Naive thymus-derived CD4-positive, alpha-beta T cell (primary cell): ENCODE data around the gene LMAN1L. TPM values are rescaled to one million over a fixed set of nuclear protein-coding genes. Genes with fewer than 3 reads are reported as not detected.

Experiments
- ATAC-seq: fragments of 150-1000 bp; cut with Tn5 transposase; 2 replicates; pipeline ENCODE4 v1.10.0; 2021; ENCODE audit warnings: mild to moderate bottlenecking, moderate library complexity
- CTCF ChIA-PET: fragments of 350-600 bp; sonication (Branson Sonifier 250); formaldehyde crosslinking; loops from one replicate; lab custom pipeline; 2021; ENCODE audit warnings: antibody characterized with exemption; lab: Charles Lee
- POLR2A ChIA-PET: fragments of 350-600 bp; sonication (Branson Sonifier 250); formaldehyde crosslinking; loops from one replicate; lab custom pipeline; 2021; ENCODE audit warnings: antibody characterized with exemption, inconsistent platforms; lab: Charles Lee
- DNase-seq, 9 donors: peaks; one replicate each; pipeline versions ENCODE4 v3.0.0 to v3.0.0-alpha.2; 2020 to 2022; ENCODE audit warnings: mixed read lengths in 1 of 9
- H3K27ac ChIP-seq: one replicate; pipeline ENCODE4 v1.7.0; 2013; ENCODE audit warnings: mild to moderate bottlenecking, low read depth, low read length, moderate library complexity
- H3K27me3 ChIP-seq, 2 donors: one replicate each; pipeline ENCODE4 v1.7.0; 2013; ENCODE audit warnings: low read length in 2 of 2, mild to moderate bottlenecking in 2 of 2, moderate library complexity in 2 of 2; ENCODE audit not compliant: control insufficient read depth in 2 of 2, insufficient read depth in 2 of 2
- H3K36me3 ChIP-seq, 3 experiments: 1 replicate in 2 of 3; 2 replicates in 1 of 3; pipeline ENCODE4 v1.7.0; 2013; ENCODE audit warnings: low read length in 3 of 3, mild to moderate bottlenecking in 3 of 3, moderate library complexity in 1 of 3; ENCODE audit not compliant: insufficient read depth in 3 of 3, control insufficient read depth in 2 of 3
- H3K4me1 ChIP-seq, 2 donors: one replicate each; pipeline ENCODE4 v1.7.0; 2013; ENCODE audit warnings: low read length in 2 of 2, mild to moderate bottlenecking in 2 of 2, moderate library complexity in 1 of 2; ENCODE audit not compliant: control insufficient read depth in 2 of 2, insufficient read depth in 2 of 2
- H3K4me3 ChIP-seq: 2 replicates; pipeline ENCODE4 v1.7.0; 2013; ENCODE audit warnings: mild to moderate bottlenecking, low read length
- H3K9me3 ChIP-seq, 3 experiments: 1 replicate in 2 of 3; 2 replicates in 1 of 3; pipeline ENCODE4 v1.7.0; 2013; ENCODE audit warnings: low read length in 3 of 3; ENCODE audit not compliant: control insufficient read depth in 2 of 3
- H3K27ac Mint-ChIP-seq, 9 donors: one replicate each; pipeline ENCODE4 v1.8.0; 2020 to 2022; ENCODE audit warnings: mixed read lengths in 9 of 9, mild to moderate bottlenecking in 8 of 9, moderate library complexity in 5 of 9, inconsistent platforms in 2 of 9
- H3K27me3 Mint-ChIP-seq, 5 donors: one replicate each; pipeline ENCODE4 v1.8.0; 2021 to 2022; ENCODE audit warnings: mixed read lengths in 5 of 5, mild to moderate bottlenecking in 1 of 5
- H3K36me3 Mint-ChIP-seq, 5 donors: one replicate each; pipeline ENCODE4 v1.8.0; 2020 to 2022; ENCODE audit warnings: mixed read lengths in 5 of 5, mild to moderate bottlenecking in 3 of 5, inconsistent platforms in 1 of 5
- H3K4me1 Mint-ChIP-seq, 7 donors: one replicate each; pipeline ENCODE4 v1.8.0; 2020 to 2022; ENCODE audit warnings: mixed read lengths in 7 of 7, mild to moderate bottlenecking in 3 of 7, inconsistent platforms in 1 of 7
- H3K4me3 Mint-ChIP-seq, 10 donors: one replicate each; pipeline ENCODE4 v1.8.0; 2020 to 2022; ENCODE audit warnings: mild to moderate bottlenecking in 10 of 10, mixed read lengths in 10 of 10, moderate library complexity in 6 of 10, inconsistent platforms in 2 of 10
- H3K9me3 Mint-ChIP-seq, 11 donors: one replicate each; pipeline ENCODE4 v1.8.0; 2020 to 2022; ENCODE audit warnings: mixed read lengths in 11 of 11, mild to moderate bottlenecking in 4 of 11, inconsistent platforms in 1 of 11, moderate library complexity in 1 of 11
- intact Hi-C, 2 donors: fragments of 100-400 bp; cut with micrococcal nuclease; formaldehyde crosslinking; loops; one replicate each; pipeline ENCODE4 v1.15.1; 2023
- polyA plus RNA-seq, 2 donors: library from polyadenylated mRNA; unstranded; fragments of 300-500 nt; fragmentation: Illumina TruSeq; gene quantifications; one replicate each; pipeline ENCODE4 v1.2.3, GENCODE V29; 2021
- total RNA-seq, 6 experiments: library from RNA in 5 of 6; stranded (reverse) in 5 of 6; gene quantifications; 1 replicate in 5 of 6; 2 replicates in 1 of 6; pipeline ENCODE4 v1.2.3 and lab custom pipeline; 2021 to 2026

The LMAN1L gene
- total and polyA plus RNA-seq, 7 experiments from 2014 or later, result 0.35 to 2.4 (median 1.3) TPM; not detected in 2

DNA sequence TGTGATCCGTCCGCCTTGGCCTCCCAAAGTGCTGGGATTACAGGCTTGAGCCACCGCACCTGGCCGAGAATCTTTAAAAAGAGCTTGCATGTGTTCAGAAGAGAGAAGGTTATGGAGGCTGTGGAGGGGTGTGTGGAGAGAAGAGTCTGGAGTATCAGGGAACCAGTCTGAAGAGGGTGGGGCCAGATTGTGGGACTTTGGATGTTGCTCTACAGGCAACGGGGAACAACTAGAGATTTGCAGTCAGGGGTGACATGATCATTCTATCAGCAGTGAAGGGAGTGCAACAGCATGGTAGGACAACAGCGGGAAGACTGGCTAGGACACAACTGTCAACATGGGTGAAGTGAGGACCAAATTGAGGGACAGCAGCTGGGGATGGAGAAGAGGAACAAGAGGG is 51.7 kb downstream of the LMAN1L start:
- H3K27ac ChIP-seq, result peak overlapping the region; percentile 35
- no peak for ATAC-seq
- intact Hi-C loops, result no loop called here

DNA sequence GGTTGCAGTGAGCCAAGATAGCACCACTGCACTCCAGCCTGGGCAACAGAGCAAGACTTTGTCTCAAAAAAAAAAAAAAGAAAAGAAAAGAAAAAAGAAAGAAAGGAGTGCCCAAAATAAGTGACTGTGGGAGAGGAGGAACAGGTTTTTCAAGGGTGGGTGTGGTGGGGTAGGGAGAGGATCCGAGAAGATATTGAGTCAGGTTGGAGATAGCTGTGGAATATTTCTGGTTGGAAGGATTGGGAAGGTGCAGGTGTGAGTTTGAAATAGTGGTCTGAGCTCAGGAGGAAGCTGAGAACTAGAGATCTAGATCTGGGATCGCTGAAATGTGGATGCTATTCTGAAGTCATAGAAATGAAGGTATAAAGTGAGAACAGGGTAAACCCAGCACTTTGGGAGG is 52.7 kb downstream of the LMAN1L start:
- Histone ChIP-seq H3K27me3 (no peaks in the 10 kb centered on the region), H3K4me1 (peaks cover 44 to 55% of the 10 kb centered on the region in 2 donors), H3K36me3 (no peaks in the 10 kb centered on the region), H3K9me3 (no peaks in the 10 kb centered on the region), H3K4me3 (no peak overlapping the region), H3K27ac (peak overlapping the region; percentile 53)
- H3K36me3 Mint-ChIP-seq, result peaks cover 0 to 40% (median 11%) of the 10 kb centered on the region in 5 donors
- CTCF ChIA-PET, result interaction anchor here (0.6 kb wide), 1 partner anchor 88 kb away, joined by 3 read pairs; no protein-coding TSS in a partner anchor
- POLR2A ChIA-PET, result interaction anchor here (0.5 to 1.6 kb wide), 2 partner anchors 13 to 22 kb away, joined by 3 read pairs; no protein-coding TSS in a partner anchor
- DNase-seq, result no peak
- intact Hi-C loops, result no loop called here
- peaks cover 53 to 81% (median 60%) of the 10 kb centered on the region in 7 donors for H3K4me1 Mint-ChIP-seq
- H3K27me3 Mint-ChIP-seq, result no peaks in the 10 kb centered on the region
- H3K9me3 Mint-ChIP-seq, result peaks cover 0 to 4% (median 0%) of the 10 kb centered on the region in 11 donors
- no peak for ATAC-seq
- H3K4me3 Mint-ChIP-seq, result peak overlapping the region in 8 of 10 donors; percentile 15 to 100 (median 58)
- peak overlapping the region; percentile 30 to 95 (median 80) for H3K27ac Mint-ChIP-seq

More for the DNA sequence above, 51.7 kb downstream of the LMAN1L start:
- ChIA-PET POLR2A (interaction anchor here (1.1 kb wide), 1 partner anchor 10 kb away, joined by 4 read pairs; no protein-coding TSS in a partner anchor), CTCF (interaction anchor here (1.6 kb wide), 1 partner anchor 37 kb away, joined by 5 read pairs; no protein-coding TSS in a partner anchor)
- H3K4me1 ChIP-seq, result peaks cover 37 to 53% of the 10 kb centered on the region in 2 donors
- Mint-ChIP-seq H3K4me1 (peaks cover 45 to 77% (median 55%) of the 10 kb centered on the region in 7 donors), H3K27ac (peak overlapping the region; percentile 60 to 92 (median 78)), H3K9me3 (peaks cover 0 to 4% (median 0%) of the 10 kb centered on the region in 11 donors), H3K36me3 (peaks cover 0 to 33% (median 11%) of the 10 kb centered on the region in 5 donors), H3K27me3 (no peaks in the 10 kb centered on the region), H3K4me3 (peak overlapping the region in 8 of 10 donors; percentile 6 to 60 (median 53))
- no peaks in the 10 kb centered on the region for H3K36me3 ChIP-seq
- H3K4me3 ChIP-seq, result no peak overlapping the region
- no peaks in the 10 kb centered on the region for H3K9me3 ChIP-seq
- no peaks in the 10 kb centered on the region for H3K27me3 ChIP-seq
- DNase-seq, result no peak

DNA sequence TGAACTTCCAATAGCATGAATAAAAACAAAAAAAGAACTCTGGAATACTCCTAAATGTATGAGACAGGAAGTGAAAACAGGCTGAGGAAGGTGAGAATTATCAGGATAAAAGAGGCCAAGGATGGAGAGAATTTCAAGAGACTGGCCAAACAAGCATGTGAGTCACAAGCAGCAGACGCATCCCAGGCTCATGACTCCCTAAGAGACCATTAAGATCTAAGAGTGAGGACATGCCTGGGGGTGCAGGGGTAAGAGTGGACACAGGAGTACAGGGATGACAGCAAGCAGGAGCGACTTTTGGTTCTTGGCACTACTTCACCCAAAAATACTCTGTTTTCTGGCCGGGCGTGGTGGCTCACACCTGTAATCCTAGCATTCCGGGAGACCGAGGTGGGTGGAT is 53.5 kb downstream of the LMAN1L start:
- Mint-ChIP-seq H3K27me3 (no peaks in the 10 kb centered on the region), H3K9me3 (peaks cover 0 to 4% (median 0%) of the 10 kb centered on the region in 11 donors), H3K27ac (peak overlapping the region in 8 of 9 donors; percentile 48 to 95 (median 84)), H3K36me3 (peaks cover 0 to 43% (median 11%) of the 10 kb centered on the region in 5 donors), H3K4me1 (peaks cover 60 to 89% (median 68%) of the 10 kb centered on the region in 7 donors), H3K4me3 (peak overlapping the region in 9 of 10 donors; percentile 12 to 100 (median 37))
- Histone ChIP-seq H3K4me1 (peaks cover 51 to 62% of the 10 kb centered on the region in 2 donors), H3K36me3 (no peaks in the 10 kb centered on the region), H3K27me3 (no peaks in the 10 kb centered on the region), H3K4me3 (no peak overlapping the region), H3K9me3 (no peaks in the 10 kb centered on the region), H3K27ac (peak overlapping the region; percentile 27)
- DNase-seq (no peak), ATAC-seq (no peak)
- CTCF ChIA-PET, result no interaction called here
- POLR2A ChIA-PET, result interaction anchor here (1.6 kb wide), 1 partner anchor 14 kb away, joined by 3 read pairs; no protein-coding TSS in a partner anchor
- intact Hi-C loops, result no loop called here

DNA sequence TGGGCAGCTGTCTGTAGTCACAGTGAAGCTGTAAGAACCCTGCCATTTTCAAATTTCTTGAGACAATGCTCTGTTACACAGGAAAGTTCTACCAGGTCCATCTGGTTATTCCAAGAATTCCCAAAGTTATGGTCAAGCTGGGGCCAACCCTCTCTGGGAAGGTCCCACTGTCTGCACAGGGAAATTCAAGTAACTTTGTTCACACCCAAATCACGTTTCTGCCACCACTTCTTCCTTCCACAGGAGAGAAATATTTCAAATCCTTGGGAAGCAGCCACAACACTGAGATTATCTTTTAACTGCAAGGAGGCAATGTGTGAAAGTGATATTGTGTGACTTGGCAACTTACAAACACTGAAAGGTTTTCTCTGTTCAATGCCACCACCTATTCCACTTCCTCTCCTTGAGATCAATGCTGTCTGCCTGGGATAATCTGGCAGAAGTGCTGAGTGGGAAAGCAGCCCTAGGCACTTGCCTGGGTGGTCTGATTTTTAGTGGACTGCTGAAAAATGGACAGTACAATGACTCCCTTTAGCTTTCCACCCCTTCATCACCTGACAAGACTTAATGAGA is 54.9 kb downstream of the LMAN1L start:
- Histone ChIP-seq H3K27ac (peak overlapping the region; percentile 41), H3K4me1 (peaks cover 63 to 70% of the 10 kb centered on the region in 2 donors), H3K9me3 (no peaks in the 10 kb centered on the region), H3K27me3 (no peaks in the 10 kb centered on the region), H3K4me3 (peak overlapping the region; percentile 26), H3K36me3 (peaks cover 0 to 1% (median 0%) of the 10 kb centered on the region in 3 experiments)
- no peaks in the 10 kb centered on the region for H3K27me3 Mint-ChIP-seq
- DNase-seq (no peak), ATAC-seq (no peak)
- peak overlapping the region; percentile 58 to 99 (median 83) for H3K27ac Mint-ChIP-seq
- ChIA-PET CTCF (interaction anchor here (0.6 to 5.0 kb wide), 6 partner anchors 9 to 88 kb away, joined by 3 to 30 read pairs (median 6); no protein-coding TSS in a partner anchor), POLR2A (interaction anchor here (0.8 to 5.1 kb wide), 9 partner anchors 9 to 34 kb away, joined by 3 to 45 read pairs (median 6); partner anchors contain the start of genes MPI and ULK3)
- H3K4me3 Mint-ChIP-seq, result peak overlapping the region; percentile 63 to 100 (median 74)
- H3K36me3 Mint-ChIP-seq, result peaks cover 2 to 46% (median 13%) of the 10 kb centered on the region in 5 donors
- H3K9me3 Mint-ChIP-seq, result peaks cover 0 to 4% (median 0%) of the 10 kb centered on the region in 11 donors
- H3K4me1 Mint-ChIP-seq, result peaks cover 63 to 91% (median 73%) of the 10 kb centered on the region in 7 donors
- intact Hi-C loops, result no loop called here

DNA sequence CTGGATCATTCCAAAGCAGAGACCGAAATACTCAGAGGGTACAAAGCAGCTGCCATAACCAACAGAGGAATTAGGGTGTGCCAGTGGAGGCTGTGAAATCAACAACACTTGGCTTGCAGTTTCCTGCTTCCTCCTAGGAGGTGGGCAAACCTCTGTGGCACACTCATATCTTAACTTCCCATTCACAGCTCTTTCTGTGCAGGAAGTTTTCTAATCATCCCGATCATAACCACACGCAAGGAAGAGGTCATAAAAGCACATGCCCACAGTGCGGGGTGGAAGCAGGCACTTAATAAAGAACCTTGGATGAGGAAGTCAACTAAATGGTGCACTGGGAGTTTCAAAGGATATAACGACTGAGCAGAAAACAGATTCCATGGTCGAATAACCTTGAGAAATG is 55.4 kb downstream of the LMAN1L start:
- peak overlapping the region; percentile 58 to 99 (median 83) for H3K27ac Mint-ChIP-seq
- peaks cover 0 to 4% (median 0%) of the 10 kb centered on the region in 11 donors for H3K9me3 Mint-ChIP-seq
- Histone ChIP-seq H3K9me3 (no peaks in the 10 kb centered on the region), H3K4me3 (peak overlapping the region; percentile 26), H3K27me3 (no peaks in the 10 kb centered on the region), H3K36me3 (peaks cover 0 to 6% (median 0%) of the 10 kb centered on the region in 3 experiments), H3K4me1 (peaks cover 63 to 70% of the 10 kb centered on the region in 2 donors), H3K27ac (peak overlapping the region; percentile 41)
- intact Hi-C loops, result no loop called here
- H3K4me1 Mint-ChIP-seq, result peaks cover 67 to 92% (median 77%) of the 10 kb centered on the region in 7 donors
- ChIA-PET CTCF (interaction anchor here (0.8 to 5.0 kb wide), 4 partner anchors 10 to 33 kb away, joined by 4 to 30 read pairs (median 8); no protein-coding TSS in a partner anchor), POLR2A (interaction anchor here (0.8 to 5.1 kb wide), 9 partner anchors 9 to 38 kb away, joined by 3 to 45 read pairs (median 7); partner anchors contain the start of genes FAM219B, MPI and ULK3)
- H3K27me3 Mint-ChIP-seq, result no peaks in the 10 kb centered on the region
- H3K36me3 Mint-ChIP-seq, result peaks cover 5 to 50% (median 18%) of the 10 kb centered on the region in 5 donors
- peak overlapping the region; percentile 63 to 100 (median 74) for H3K4me3 Mint-ChIP-seq
- peak; percentile 19 for ATAC-seq
- no peak for DNase-seq

DNA sequence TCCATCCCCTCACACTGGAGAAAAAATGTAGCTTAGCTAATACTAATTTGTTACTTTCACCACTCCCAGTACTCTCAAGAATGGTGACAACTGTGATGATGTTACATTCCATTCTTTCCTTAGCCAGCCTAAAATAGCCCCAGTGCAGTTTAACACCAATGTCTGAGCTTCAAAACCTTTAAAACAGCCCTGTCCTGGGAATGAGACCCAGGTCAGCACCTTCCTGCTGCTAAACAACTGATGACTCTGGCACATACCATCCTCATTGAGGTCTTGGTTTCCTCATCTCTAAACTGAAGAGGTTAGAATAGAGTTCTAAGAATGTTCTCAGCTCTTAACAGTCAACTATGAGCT is 56.7 kb downstream of the LMAN1L start:
- peak overlapping the region; percentile 22 to 99 (median 90) for H3K27ac Mint-ChIP-seq
- H3K27me3 Mint-ChIP-seq, result no peaks in the 10 kb centered on the region
- no peaks in the 10 kb centered on the region for H3K9me3 ChIP-seq
- no peak overlapping the region for H3K4me3 ChIP-seq
- intact Hi-C loops, result no loop called here
- peak overlapping the region; percentile 72 to 100 (median 88) for H3K4me3 Mint-ChIP-seq
- H3K4me1 ChIP-seq, result peaks cover 63 to 66% of the 10 kb centered on the region in 2 donors
- H3K36me3 Mint-ChIP-seq, result peaks cover 5 to 45% (median 16%) of the 10 kb centered on the region in 5 donors
- ChIA-PET CTCF (interaction anchor here (0.6 to 5.0 kb wide), 6 partner anchors 22 to 98 kb away, joined by 5 to 30 read pairs (median 6); no protein-coding TSS in a partner anchor), POLR2A (interaction anchor here (0.9 to 5.1 kb wide), 10 partner anchors 8 to 87 kb away, joined by 3 to 45 read pairs (median 9); partner anchors contain the start of genes CSK, FAM219B, MPI and ULK3)
- H3K36me3 ChIP-seq, result peaks cover 0 to 7% (median 0%) of the 10 kb centered on the region in 3 experiments
- H3K27ac ChIP-seq, result peak overlapping the region; percentile 64
- H3K27me3 ChIP-seq, result no peaks in the 10 kb centered on the region
- DNase-seq, result no peak
- H3K4me1 Mint-ChIP-seq, result peaks cover 56 to 90% (median 78%) of the 10 kb centered on the region in 7 donors
- peaks cover 0 to 4% (median 0%) of the 10 kb centered on the region in 11 donors for H3K9me3 Mint-ChIP-seq
- no peak for ATAC-seq
